Measurements from ENCODE around the gene CTNNA3. TPM values are rescaled to one million over a fixed set of nuclear protein-coding genes. Genes with fewer than 3 reads are reported as not detected.

The CTNNA3 gene
- total RNA-seq, 1 experiment from 2014 or later: 0.32 TPM

GRCh38 chr10:66026321-66026720, 1669.7 kb downstream of the CTNNA3 start:
- intact Hi-C loops (cut with micrococcal nuclease): no loop called here
- RAD21 ChIA-PET (ENCODE audit: low non-redundant PET in 1 of 2, low total read pairs in 2 of 2, uncharacterized antibody in 2 of 2, unreplicated experiment in 2 of 2): no interaction called here
- H3K79me2 ChIP-seq (ENCODE audit: insufficient read depth, low read length): no peaks in the 10 kb centered on the region
- no peak overlapping the region for H3K4me3 ChIP-seq (replicated peaks in 1 of 2; ENCODE audit: low read depth in 1 of 2, low read length in 2 of 2)
- ATAC-seq: no peak
- CTCF ChIA-PET: no interaction called here
- no peaks in the 10 kb centered on the region for H3K9me3 ChIP-seq (ENCODE audit: control insufficient read depth in 1 of 2, insufficient read depth in 1 of 2, low read depth in 1 of 2, low read length in 2 of 2)
- TF ChIP-seq JUND (IDR thresholded peaks at IDR 0.05): no peak
- no peak overlapping the region for H3K4me2 ChIP-seq (ENCODE audit: low read length)
- H3K36me3 ChIP-seq (ENCODE audit: control insufficient read depth in 1 of 2, insufficient read depth in 2 of 2, low read length in 2 of 2): no peaks in the 10 kb centered on the region
- no peaks in the 10 kb centered on the region for H4K20me1 ChIP-seq (ENCODE audit: insufficient read depth)
- POLR2A ChIA-PET: no interaction called here
- no peaks in the 10 kb centered on the region for H3K27me3 ChIP-seq (ENCODE audit: insufficient read depth, low read length)
- H3K27ac ChIP-seq (ENCODE audit: low read depth, low read length): no peak overlapping the region
- no peak overlapping the region for H2AFZ ChIP-seq (ENCODE audit: low read depth, low read length, poor library complexity, severe bottlenecking)
- no peak for DNase-seq (ENCODE audit: low read depth, low spot score)
- no peaks in the 10 kb centered on the region for H3K9me2 ChIP-seq (ENCODE audit: insufficient read depth)
- no peaks in the 10 kb centered on the region for H3K4me1 ChIP-seq (ENCODE audit: control insufficient read depth in 1 of 2, insufficient read depth in 2 of 2, low read length in 2 of 2)
- no peak overlapping the region for H3K9ac ChIP-seq (ENCODE audit: low read length)
- no TSS peak for BruUV-seq (replicated peaks)

- no peak overlapping the region for H3K4me3 ChIP-seq (replicated peaks in 1 of 2; ENCODE audit: low read depth in 1 of 2, low read length in 2 of 2)
- H3K9ac ChIP-seq (ENCODE audit: low read length): no peak overlapping the region
- no peaks in the 10 kb centered on the region for H3K9me2 ChIP-seq (ENCODE audit: insufficient read depth)
- no peaks in the 10 kb centered on the region for H3K9me3 ChIP-seq (ENCODE audit: control insufficient read depth in 1 of 2, insufficient read depth in 1 of 2, low read depth in 1 of 2, low read length in 2 of 2)
- H3K4me1 ChIP-seq (ENCODE audit: control insufficient read depth in 1 of 2, insufficient read depth in 2 of 2, low read length in 2 of 2): no peaks in the 10 kb centered on the region
- TF ChIP-seq ZNF274 (IDR thresholded peaks at IDR 0.05; ENCODE audit: low read depth, low read length): no peak
- TF ChIP-seq FOSL1 (IDR thresholded peaks at IDR 0.05; ENCODE audit: low read depth): no peak
- no peak for TF ChIP-seq EZH2 (IDR thresholded peaks at IDR 0.05)
- TF ChIP-seq SRF (IDR thresholded peaks at IDR 0.05; ENCODE audit: low read depth): no peak
- no peak for TF ChIP-seq SIN3A (IDR thresholded peaks at IDR 0.05; ENCODE audit: low read depth)
- TF ChIP-seq ZBTB33 (IDR thresholded peaks at IDR 0.05; ENCODE audit: extremely low read depth, insufficient replicate concordance, low read length): no peak
- TF ChIP-seq REST (IDR thresholded peaks at IDR 0.05; ENCODE audit: low read depth): no peak
- no peak for TF ChIP-seq ELF1 (IDR thresholded peaks at IDR 0.05; ENCODE audit: borderline replicate concordance, low read depth)
- no peak overlapping the region for H3K4me2 ChIP-seq (ENCODE audit: low read length)
- intact Hi-C loops (cut with micrococcal nuclease): no loop called here
- BruUV-seq (replicated peaks): no TSS peak
- no peaks in the 10 kb centered on the region for H3K27me3 ChIP-seq (ENCODE audit: insufficient read depth, low read length)
- DNase-seq (ENCODE audit: low read depth, low spot score): no peak
- ChIA-PET CTCF (no interaction called here), RAD21 (ENCODE audit: low non-redundant PET in 1 of 2, low total read pairs in 2 of 2, uncharacterized antibody in 2 of 2, unreplicated experiment in 2 of 2) (no interaction called here), POLR2A (no interaction called here)
- no peak overlapping the region for H3K27ac ChIP-seq (ENCODE audit: low read depth, low read length)
- no peaks in the 10 kb centered on the region for H3K79me2 ChIP-seq (ENCODE audit: insufficient read depth, low read length)
- no peaks in the 10 kb centered on the region for H3K36me3 ChIP-seq (ENCODE audit: control insufficient read depth in 1 of 2, insufficient read depth in 2 of 2, low read length in 2 of 2)
- H4K20me1 ChIP-seq (ENCODE audit: insufficient read depth): no peaks in the 10 kb centered on the region
- no peak overlapping the region for H2AFZ ChIP-seq (ENCODE audit: low read depth, low read length, poor library complexity, severe bottlenecking)
- no peak for ATAC-seq
Measured at GRCh38 chr10:66025186-66025585, 1670.8 kb downstream of the CTNNA3 start.
